Keratinocyte (primary cell): ENCODE measurements around the gene TM9SF1. TPM values are rescaled to one million over a fixed set of nuclear protein-coding genes. Genes with fewer than 3 reads are reported as not detected.
"Not testable (repeated sequence)": the region's sequence is repeated elsewhere in the genome, so short reads cannot be mapped to it uniquely, and the experiment has no call there.

Source experiments
- DNase-seq: peaks from one replicate; pipeline ENCODE4 v3.0.0-alpha.2; 2011; ENCODE audit warnings: low read depth, missing footprints, low spot score
- FAIRE-seq: peaks from 2 replicates; lab custom pipeline; 2011; peaks lifted over from hg19 to GRCh38; lab: Jason Lieb, UNC
- H2AFZ ChIP-seq: 2 replicates; pipeline ENCODE4 v1.6.0; 2012; ENCODE audit warnings: low read length, control low read depth, inconsistent platforms; ENCODE audit not compliant: control insufficient read depth
- H3K27ac ChIP-seq: 2 replicates; pipeline ENCODE4 v1.5.1; 2011; ENCODE audit warnings: low read length; ENCODE audit not compliant: control insufficient read depth, insufficient read depth
- H3K27me3 ChIP-seq: 3 replicates; pipeline ENCODE4 v1.6.0; 2011; ENCODE audit warnings: low read length; ENCODE audit not compliant: control insufficient read depth, insufficient read depth; ENCODE audit errors: extremely low read depth
- H3K36me3 ChIP-seq, 2 experiments: 2 replicates in 1 of 2; 3 replicates in 1 of 2; pipeline ENCODE4 v1.5.1; 2011; ENCODE audit warnings: low read length in 2 of 2, mild to moderate bottlenecking in 1 of 2; ENCODE audit not compliant: control insufficient read depth in 2 of 2, insufficient read depth in 2 of 2; ENCODE audit errors: extremely low read depth in 1 of 2
- H3K4me1 ChIP-seq: 3 replicates; pipeline ENCODE4 v1.5.1; 2011; ENCODE audit warnings: low read length; ENCODE audit not compliant: control insufficient read depth, insufficient read depth; ENCODE audit errors: extremely low read depth
- H3K4me2 ChIP-seq: 3 replicates; pipeline ENCODE4 v1.6.0; 2011; ENCODE audit warnings: low read depth, low read length; ENCODE audit not compliant: control insufficient read depth, insufficient read depth; ENCODE audit errors: extremely low read depth
- H3K4me3 ChIP-seq, 3 experiments: fragments of 200-600 bp in 1 of 3; sonication (generic) in 1 of 3; 2 replicates in 2 of 3; 3 replicates in 1 of 3; pipeline ENCODE4 v1.5.1; 2011 to 2016; ENCODE audit warnings: low read length in 3 of 3, mild to moderate bottlenecking in 3 of 3, control low read depth in 2 of 3, inconsistent platforms in 1 of 3, low read depth in 1 of 3, mixed read lengths in 1 of 3, mixed run types in 1 of 3, moderate library complexity in 1 of 3; ENCODE audit not compliant: control insufficient read depth in 2 of 3, insufficient read depth in 2 of 3; ENCODE audit errors: extremely low read depth in 1 of 3
- H3K79me2 ChIP-seq: 2 replicates; pipeline ENCODE4 v1.6.0; 2012; ENCODE audit warnings: low read length; ENCODE audit not compliant: control insufficient read depth, insufficient read depth
- H3K9ac ChIP-seq: 3 replicates; pipeline ENCODE4 v1.6.0; 2011; ENCODE audit warnings: low read length; ENCODE audit not compliant: control insufficient read depth, insufficient read depth; ENCODE audit errors: extremely low read depth
- H3K9me1 ChIP-seq: 3 replicates; pipeline ENCODE4 v1.6.0; 2011; ENCODE audit warnings: low read length; ENCODE audit not compliant: control insufficient read depth, insufficient read depth; ENCODE audit errors: extremely low read depth
- H3K9me3 ChIP-seq: 2 replicates; pipeline ENCODE4 v1.5.1; 2012; ENCODE audit warnings: low read depth, low read length; ENCODE audit not compliant: control insufficient read depth
- H4K20me1 ChIP-seq: 3 replicates; pipeline ENCODE4 v1.6.0; 2011; ENCODE audit warnings: low read length; ENCODE audit not compliant: control insufficient read depth, insufficient read depth; ENCODE audit errors: extremely low read depth
- CTCF ChIP-seq, 3 experiments: IDR thresholded peaks in 1 of 3; conservative IDR thresholded peaks in 1 of 3; optimal IDR thresholded peaks in 1 of 3; 2 replicates in 2 of 3; 3 replicates in 1 of 3; pipeline versions ENCODE3 to v1.5.1; 2011; ENCODE audit warnings: low read length in 3 of 3, mild to moderate bottlenecking in 3 of 3, moderate library complexity in 2 of 3, control low read depth in 1 of 3, inconsistent platforms in 1 of 3; ENCODE audit not compliant: insufficient read depth in 2 of 3; ENCODE audit errors: extremely low read depth in 1 of 3
- EZH2 ChIP-seq: IDR thresholded peaks from one replicate; pipeline ENCODE4 v1.6.1; 2012; ENCODE audit warnings: inconsistent platforms, mild to moderate bottlenecking, low read length, moderate library complexity
- dilution Hi-C: fragments of 300-500 bp; cut with MboI; formaldehyde crosslinking; loops from one replicate; pipeline ENCODE4 v1.7.0; 2020; ENCODE audit warnings: low sequenced_read_pairs; ENCODE audit not compliant: extremely low pct_ligation_motif_present
- polyA plus RNA-seq, 5 experiments: library from polyadenylated mRNA; depleted of rRNA in 3 of 5; stranded (reverse) in 3 of 5; stranded (forward) in 1 of 5; unstranded in 1 of 5; fragments of >200 nt; gene quantifications; 1 replicate in 1 of 5; 2 replicates in 3 of 5; 3 replicates in 1 of 5; pipeline versions ENCODE4 v1.2.1 to v1.2.3, GENCODE V29; 2011 to 2012; ENCODE audit warnings: missing spikeins in 2 of 5, low read depth in 1 of 5, low replicate concordance in 1 of 5

Gene TM9SF1
- polyA plus RNA-seq, 1 donor (not counting 4 experiments of a cell fraction or from before 2014, with no cell fraction given): 19.2 TPM

GRCh38 chr14:24202538-24202937 is 7.3 kb upstream of the TM9SF1 start:
- H3K36me3 ChIP-seq: peaks cover 14 to 22% of the 10 kb centered on the region in 2 experiments
- FAIRE-seq, H2AFZ ChIP-seq, DNase-seq, H3K9me1 ChIP-seq, H3K4me1 ChIP-seq, H4K20me1 ChIP-seq, H3K79me2 ChIP-seq, H3K9me3 ChIP-seq, H3K27me3 ChIP-seq, H3K4me2 ChIP-seq, H3K4me3 ChIP-seq, H3K9ac ChIP-seq, H3K27ac ChIP-seq, dilution Hi-C loops: not testable (repeated sequence)

GRCh38 chr14:24198814-24199524 is 3.7 kb upstream of the TM9SF1 start:
- TF ChIP-seq CTCF (optimal IDR thresholded peaks at IDR 0.05 in 1 of 3, IDR thresholded peaks at IDR 0.05 in 1 of 3, conservative IDR thresholded peaks at IDR 0.05 in 1 of 3; ENCODE audit: extremely low read depth in 1 of 3, insufficient read depth in 2 of 3, low read length in 3 of 3): no peak
- TF ChIP-seq EZH2: no peak

More at GRCh38 chr14:24198814-24199524, 3.7 kb upstream of the TM9SF1 start:
- H3K36me3 ChIP-seq: peaks cover 1 to 4% of the 10 kb centered on the region in 2 experiments
- H3K4me1 ChIP-seq: peaks cover 15% of the 10 kb centered on the region
- dilution Hi-C loops: no loop called here
- no peaks in the 10 kb centered on the region for H3K27me3 ChIP-seq
- peaks cover 30% of the 10 kb centered on the region for H3K79me2 ChIP-seq
- no peaks in the 10 kb centered on the region for H3K9me3 ChIP-seq
- no peak overlapping the region for H3K9ac ChIP-seq
- H3K9me1 ChIP-seq: no peaks in the 10 kb centered on the region
- no peak overlapping the region for H3K4me2 ChIP-seq
- no peak overlapping the region for H3K27ac ChIP-seq
- no peak overlapping the region for H2AFZ ChIP-seq
- no peak overlapping the region for H3K4me3 ChIP-seq
- FAIRE-seq (no peak), DNase-seq (no peak)
- no peaks in the 10 kb centered on the region for H4K20me1 ChIP-seq
